Osteoblast (primary cell): Measurements from ENCODE around the gene ARHGAP10. TPM values are rescaled to one million over a fixed set of nuclear protein-coding genes. Genes with fewer than 3 reads are reported as not detected.
A peak's percentile ranks its signal among the peaks of the same experiment; 100 is the strongest.

Experiments
- DNase-seq: peaks from one replicate; pipeline ENCODE4 v3.0.0; 2011; ENCODE audit warnings: low spot score, mixed read lengths; ENCODE audit not compliant: insufficient read length; ENCODE audit errors: missing footprints
- H2AFZ ChIP-seq: 2 replicates; pipeline ENCODE4 v1.6.0; 2011; ENCODE audit warnings: mild to moderate bottlenecking, low read length
- H3K27ac ChIP-seq: 2 replicates; pipeline ENCODE4 v1.5.1; 2011; ENCODE audit warnings: mild to moderate bottlenecking, low read depth, low read length, moderate library complexity
- H3K27me3 ChIP-seq: 2 replicates; pipeline ENCODE4 v1.6.0; 2012; ENCODE audit warnings: mild to moderate bottlenecking, control low read depth, inconsistent platforms, low read length, moderate library complexity; ENCODE audit not compliant: insufficient read depth
- H3K36me3 ChIP-seq: 2 replicates; pipeline ENCODE4 v1.5.1; 2011; ENCODE audit warnings: mild to moderate bottlenecking, low read length, control low read depth, moderate library complexity; ENCODE audit not compliant: insufficient read depth
- H3K4me1 ChIP-seq: 2 replicates; pipeline ENCODE4 v1.5.1; 2011; ENCODE audit warnings: mild to moderate bottlenecking, low read length, control low read depth, moderate library complexity; ENCODE audit not compliant: insufficient read depth
- H3K4me2 ChIP-seq: 2 replicates; pipeline ENCODE4 v1.6.0; 2011; ENCODE audit warnings: mild to moderate bottlenecking, low read length; ENCODE audit not compliant: insufficient read depth
- H3K4me3 ChIP-seq: fragments of 200-600 bp; sonication (generic); 3 replicates; pipeline ENCODE4 v1.5.1; 2012; ENCODE audit warnings: mild to moderate bottlenecking, low read length, inconsistent platforms; ENCODE audit not compliant: insufficient read depth
- H3K79me2 ChIP-seq: 2 replicates; pipeline ENCODE4 v1.6.0; 2012; ENCODE audit warnings: mild to moderate bottlenecking, low read length, control low read depth, inconsistent platforms; ENCODE audit not compliant: insufficient read depth
- H3K9me3 ChIP-seq: 2 replicates; pipeline ENCODE4 v1.5.1; 2011; ENCODE audit warnings: low read depth, low read length, control low read depth
- H4K20me1 ChIP-seq: 2 replicates; pipeline ENCODE4 v1.6.0; 2012; ENCODE audit warnings: mild to moderate bottlenecking, low read length, control low read depth; ENCODE audit not compliant: insufficient read depth
- total RNA-seq: library from RNA; depleted of rRNA; stranded (reverse); fragments of >200 nt; gene quantifications from 2 replicates; pipeline ENCODE4 v1.2.3, GENCODE V29; 2012
- TF ChIP-seq, protein P1 (sequence below): IDR thresholded peaks from 2 replicates; pipeline ENCODE4 v1.5.1; 2011; ENCODE audit warnings: mild to moderate bottlenecking, low read depth, low read length, moderate library complexity; ENCODE audit errors: extremely low read depth

Gene ARHGAP10
- total RNA-seq, 1 donor = 31.5 TPM

DNA sequence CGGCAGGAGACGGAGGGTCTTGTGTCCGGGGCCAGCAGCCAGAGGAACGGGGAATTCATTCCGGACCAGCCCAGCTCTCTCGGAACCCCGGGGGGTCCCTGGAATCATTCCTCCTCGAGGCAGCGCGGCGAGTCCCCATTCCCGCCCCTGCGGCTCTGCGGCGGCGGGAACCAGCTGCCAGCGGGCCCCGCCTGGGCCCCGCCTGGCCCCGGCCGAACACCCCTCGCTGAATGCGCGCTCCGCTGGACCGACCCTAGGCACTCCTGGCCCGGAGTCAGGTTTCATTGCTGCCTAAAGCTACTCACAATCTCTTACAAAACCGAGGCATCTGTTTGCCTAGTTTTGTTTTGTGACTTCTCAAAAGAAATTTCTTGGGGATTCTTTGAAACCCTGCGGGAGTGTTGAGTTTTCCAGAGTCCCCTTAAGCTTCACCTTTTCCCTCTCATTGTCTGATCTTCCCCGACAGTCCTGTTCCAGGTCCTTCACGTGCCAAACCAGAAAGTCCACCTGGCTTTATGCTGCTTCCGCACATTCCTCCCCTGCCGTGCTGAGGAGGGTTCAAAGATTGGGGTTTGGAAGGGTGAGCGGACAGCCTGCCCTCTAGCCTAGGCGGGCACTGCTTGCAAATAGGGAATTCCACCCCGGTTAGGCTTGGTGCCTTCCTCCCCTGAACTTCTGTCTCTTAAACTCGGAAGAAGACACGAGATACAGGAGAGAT is 789 bp downstream of the ARHGAP10 start:
- no peaks in the 10 kb centered on the region for H3K27me3 ChIP-seq
- H3K4me3 ChIP-seq = peak overlapping the region; percentile 89
- H3K27ac ChIP-seq = peak overlapping the region; percentile 78
- peaks cover 45% of the 10 kb centered on the region for H3K4me1 ChIP-seq
- TF ChIP-seq, protein P1, sequence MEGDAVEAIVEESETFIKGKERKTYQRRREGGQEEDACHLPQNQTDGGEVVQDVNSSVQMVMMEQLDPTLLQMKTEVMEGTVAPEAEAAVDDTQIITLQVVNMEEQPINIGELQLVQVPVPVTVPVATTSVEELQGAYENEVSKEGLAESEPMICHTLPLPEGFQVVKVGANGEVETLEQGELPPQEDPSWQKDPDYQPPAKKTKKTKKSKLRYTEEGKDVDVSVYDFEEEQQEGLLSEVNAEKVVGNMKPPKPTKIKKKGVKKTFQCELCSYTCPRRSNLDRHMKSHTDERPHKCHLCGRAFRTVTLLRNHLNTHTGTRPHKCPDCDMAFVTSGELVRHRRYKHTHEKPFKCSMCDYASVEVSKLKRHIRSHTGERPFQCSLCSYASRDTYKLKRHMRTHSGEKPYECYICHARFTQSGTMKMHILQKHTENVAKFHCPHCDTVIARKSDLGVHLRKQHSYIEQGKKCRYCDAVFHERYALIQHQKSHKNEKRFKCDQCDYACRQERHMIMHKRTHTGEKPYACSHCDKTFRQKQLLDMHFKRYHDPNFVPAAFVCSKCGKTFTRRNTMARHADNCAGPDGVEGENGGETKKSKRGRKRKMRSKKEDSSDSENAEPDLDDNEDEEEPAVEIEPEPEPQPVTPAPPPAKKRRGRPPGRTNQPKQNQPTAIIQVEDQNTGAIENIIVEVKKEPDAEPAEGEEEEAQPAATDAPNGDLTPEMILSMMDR = no peak
- no peaks in the 10 kb centered on the region for H3K36me3 ChIP-seq
- H4K20me1 ChIP-seq = peaks cover 3% of the 10 kb centered on the region
- peak; percentile 82 for DNase-seq
- H3K4me2 ChIP-seq = peak overlapping the region; percentile 98
- H3K79me2 ChIP-seq = peaks cover 48% of the 10 kb centered on the region
- peak overlapping the region; percentile 82 for H2AFZ ChIP-seq
- H3K9me3 ChIP-seq = no peaks in the 10 kb centered on the region

DNA sequence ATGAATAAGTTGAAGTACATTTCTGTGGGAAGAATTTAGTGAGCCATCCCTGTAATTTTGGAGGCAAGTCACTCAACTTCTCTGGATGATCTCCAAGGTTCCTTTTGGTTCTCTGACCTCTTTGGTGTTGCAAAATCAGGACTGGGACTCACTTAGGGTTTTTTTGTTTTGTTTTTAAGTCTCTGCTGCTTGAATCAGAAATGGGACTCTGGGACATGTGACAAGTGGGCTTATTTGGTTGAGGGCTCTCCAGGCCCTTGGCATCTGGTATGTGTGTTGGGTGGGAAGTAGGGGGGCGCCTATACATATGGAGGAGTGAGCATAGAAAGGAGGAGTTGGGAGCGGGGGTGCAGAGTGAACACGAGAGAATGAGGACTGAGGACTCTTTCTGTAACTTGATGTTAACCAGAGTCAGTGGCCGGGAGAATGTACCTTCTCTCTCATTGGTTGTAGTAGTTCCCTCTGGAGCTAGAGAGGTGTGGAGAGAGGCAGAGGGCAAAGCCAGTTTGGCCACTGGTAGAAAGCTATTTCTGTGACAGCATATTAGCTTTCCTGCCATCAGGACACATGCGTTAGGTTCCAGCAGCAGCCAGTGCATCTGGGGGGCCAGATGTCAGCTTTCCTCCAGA is 1.9 kb downstream of the ARHGAP10 start:
- Histone ChIP-seq H3K36me3 (no peaks in the 10 kb centered on the region), H3K27me3 (no peaks in the 10 kb centered on the region), H3K27ac (peak overlapping the region; percentile 78), H3K9me3 (no peaks in the 10 kb centered on the region), H2AFZ (peak overlapping the region; percentile 30), H4K20me1 (peaks cover 3% of the 10 kb centered on the region), H3K4me3 (peak overlapping the region; percentile 89), H3K79me2 (peaks cover 60% of the 10 kb centered on the region), H3K4me1 (peaks cover 45% of the 10 kb centered on the region), H3K4me2 (peak overlapping the region; percentile 98)
- peak; percentile 53 for DNase-seq
- TF ChIP-seq, protein P1 = no peak

DNA sequence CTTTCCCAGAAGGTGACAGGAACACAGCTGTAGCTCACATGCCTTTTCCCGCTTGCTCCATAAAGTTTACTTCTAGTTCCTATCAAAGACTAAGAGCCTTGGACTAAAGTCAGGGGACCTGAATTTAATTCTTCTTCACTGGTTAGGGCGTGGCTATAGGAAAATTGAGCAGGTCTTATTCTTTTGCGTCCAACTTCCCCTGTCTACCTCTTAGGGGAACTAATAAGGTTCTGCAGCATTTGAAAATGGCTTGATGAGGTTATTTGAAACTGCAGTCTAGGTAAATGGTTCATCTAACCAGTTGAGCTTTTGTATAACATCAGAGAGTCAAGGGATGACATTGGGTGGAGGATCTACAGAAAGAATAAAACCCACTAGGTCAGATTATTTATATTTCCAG is 2.6 kb downstream of the ARHGAP10 start:
- H3K27ac ChIP-seq = peak overlapping the region; percentile 78
- no peak for DNase-seq
- no peak overlapping the region for H2AFZ ChIP-seq
- peak overlapping the region; percentile 89 for H3K4me3 ChIP-seq
- no peaks in the 10 kb centered on the region for H3K27me3 ChIP-seq
- TF ChIP-seq, protein P1 = no peak
- H4K20me1 ChIP-seq = peaks cover 3% of the 10 kb centered on the region
- H3K36me3 ChIP-seq = no peaks in the 10 kb centered on the region
- H3K9me3 ChIP-seq = no peaks in the 10 kb centered on the region
- H3K4me1 ChIP-seq = peaks cover 45% of the 10 kb centered on the region
- peak overlapping the region; percentile 98 for H3K4me2 ChIP-seq
- H3K79me2 ChIP-seq = peaks cover 65% of the 10 kb centered on the region

DNA sequence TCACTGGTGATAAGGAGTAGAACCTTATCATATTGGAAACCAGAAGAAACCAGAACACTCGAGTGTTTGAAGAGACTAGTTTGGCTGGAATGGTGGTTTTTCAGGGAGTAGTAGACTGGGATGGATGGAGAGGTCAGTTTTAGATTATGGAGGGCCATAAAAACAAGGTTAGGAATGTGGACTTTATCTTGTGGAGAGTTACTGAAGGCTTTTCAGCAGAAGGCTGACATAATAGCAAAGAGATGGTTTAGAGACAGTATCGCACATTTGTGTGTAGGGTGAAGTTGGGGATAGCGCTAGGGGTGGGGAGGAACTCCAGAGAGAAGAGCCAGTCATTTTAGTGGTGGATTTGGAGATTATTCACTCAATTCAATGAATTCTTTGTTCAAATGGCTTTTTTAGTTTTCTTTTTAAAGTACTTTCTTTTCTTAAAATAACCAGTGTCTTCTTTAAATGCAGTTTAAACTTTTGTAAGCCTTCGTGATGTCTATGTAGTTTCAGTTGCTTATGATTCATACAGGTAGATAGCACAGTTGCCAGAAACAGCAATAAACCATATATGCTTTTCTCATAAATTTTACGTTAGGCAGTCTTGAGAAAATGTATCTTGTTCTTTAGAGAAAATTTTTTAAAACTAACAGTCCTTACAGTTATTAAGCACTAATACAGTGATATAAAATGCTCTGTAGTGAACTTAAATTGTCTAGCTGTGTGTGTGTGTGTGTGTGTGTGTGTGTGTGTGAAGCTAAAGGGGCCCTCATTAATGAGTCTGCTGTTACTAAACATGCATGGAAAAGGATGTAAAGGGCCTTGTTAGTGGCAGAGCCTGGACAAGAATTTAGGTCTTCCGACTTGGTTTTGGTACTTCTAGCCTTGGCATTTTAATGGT is 3.8 kb downstream of the ARHGAP10 start:
- no peak overlapping the region for H3K4me3 ChIP-seq
- TF ChIP-seq, protein P1 = no peak
- peak overlapping the region; percentile 83 for H3K27ac ChIP-seq
- H3K4me2 ChIP-seq = peak overlapping the region; percentile 58
- no peaks in the 10 kb centered on the region for H3K27me3 ChIP-seq
- peaks cover 46% of the 10 kb centered on the region for H3K4me1 ChIP-seq
- H3K79me2 ChIP-seq = peaks cover 75% of the 10 kb centered on the region
- H2AFZ ChIP-seq = no peak overlapping the region
- H3K36me3 ChIP-seq = no peaks in the 10 kb centered on the region
- no peaks in the 10 kb centered on the region for H3K9me3 ChIP-seq
- peak; percentile 35 for DNase-seq
- H4K20me1 ChIP-seq = peaks cover 3% of the 10 kb centered on the region
